ENCODE results near the gene OSTM1. TPM values are rescaled to one million over a fixed set of nuclear protein-coding genes. Genes with fewer than 3 reads are reported as not detected.

Gene OSTM1
- total and polyA plus RNA-seq, 2 of the 13 experiments (the other 11 are each of a cell fraction or from before 2014, with no cell fraction given) = 8.7 to 20.5 TPM

- in situ Hi-C loops (cut with HindIII; ENCODE audit: extremely low pct_ligation_motif_present, low pct_unique_long_range_greater_than_20kb) = no loop called here
- TF ChIP-seq PRDM15 (CRISPR knock-in tag; IDR thresholded peaks at IDR 0.05) (no peak), ZNF687 (CRISPR knock-in tag; IDR thresholded peaks at IDR 0.05) (no peak), ZFP90 (CRISPR knock-in tag; IDR thresholded peaks at IDR 0.05; ENCODE audit: borderline replicate concordance) (no peak), ZNF446 (CRISPR knock-in tag; IDR thresholded peaks at IDR 0.05) (no peak), PCBP2 (optimal IDR thresholded peaks at IDR 0.05; ENCODE audit: low read depth, low read length, poor library complexity, severe bottlenecking) (no peak), MBNL3 (CRISPR knock-in tag; conservative IDR thresholded peaks at IDR 0.05) (no peak), ZNF564 (CRISPR knock-in tag; IDR thresholded peaks at IDR 0.05) (no peak), CHCHD3 (CRISPR knock-in tag; IDR thresholded peaks at IDR 0.05) (no peak), GABPB1 (CRISPR knock-in tag; IDR thresholded peaks at IDR 0.05) (no peak), TIGD3 (CRISPR knock-in tag; IDR thresholded peaks at IDR 0.05; ENCODE audit: borderline replicate concordance) (no peak), ZNF749 (CRISPR knock-in tag; IDR thresholded peaks at IDR 0.05; ENCODE audit: borderline replicate concordance) (no peak), FOSL1 (CRISPR knock-in tag; IDR thresholded peaks at IDR 0.05; ENCODE audit: borderline replicate concordance) (no peak)
- Histone ChIP-seq H3K4me1 (ENCODE audit: insufficient read depth, low read length) (no peaks in the 10 kb centered on the region), H3K36me3 (replicated peaks in 1 of 2; ENCODE audit: control insufficient read depth in 1 of 2, insufficient read depth in 2 of 2, low read length in 2 of 2) (peaks cover 0 to 5% of the 10 kb centered on the region in 2 experiments; a peak in 1 of 5 replicates), H3K4me3 (replicated peaks in 1 of 3; ENCODE audit: insufficient read depth in 1 of 3, low read depth in 2 of 3, low read length in 3 of 3) (no peak overlapping the region), H2AFZ (ENCODE audit: low read length) (no peak overlapping the region), H3K9ac (ENCODE audit: insufficient read depth, low read depth, low read length) (no peak overlapping the region), H4K20me1 (ENCODE audit: insufficient read depth, low read length) (no peaks in the 10 kb centered on the region), H3K9me3 (ENCODE audit: low read length) (no peaks in the 10 kb centered on the region), H3K27me3 (ENCODE audit: control insufficient read depth in 1 of 2, insufficient read depth in 2 of 2, low read length in 2 of 2) (no peaks in the 10 kb centered on the region), H3K79me2 (ENCODE audit: insufficient read depth, low read length) (no peaks in the 10 kb centered on the region), H3K27ac (ENCODE audit: extremely low read length, insufficient read depth, low read length) (no peak overlapping the region), H3K4me2 (ENCODE audit: low read depth, low read length) (no peak overlapping the region)
- CTCF ChIA-PET (ENCODE audit: low intra/inter-chr PET ratio, low total read pairs) = no interaction called here
- WGBS (ENCODE audit: low lambda C conversion rate) = 98% methylated on average over 8 of the region's 8 CpGs
- intact Hi-C loops (cut with micrococcal nuclease; ENCODE audit: unreplicated experiment) = no loop called here
- DNase-seq (ENCODE audit: low spot score) (no peak), ATAC-seq (no peak), FAIRE-seq (no peak)
- POLR2A ChIA-PET = no interaction called here
- BruUV-seq (replicated peaks) = no TSS peak
Measured at GRCh38 chr6:108039681-108040080, 34.9 kb downstream of the OSTM1 start.
